AG10803 (cell line): ENCODE data around the gene SELENOI.
"Not testable (repeated sequence)": the region's sequence is repeated elsewhere in the genome, so short reads cannot be mapped to it uniquely, and the experiment has no call there.

Source experiments
- DNase-seq: peaks from one replicate; pipeline ENCODE4 v3.0.0; 2010; ENCODE audit warnings: low read depth
- H3K4me3 ChIP-seq: 2 replicates; pipeline ENCODE4 v1.5.1; 2011; ENCODE audit warnings: mild to moderate bottlenecking, low read length, control low read depth
- CTCF ChIP-seq: conservative IDR thresholded peaks from 2 replicates; pipeline ENCODE4 v1.5.1; 2011; ENCODE audit warnings: mild to moderate bottlenecking, low read length, control low read depth, inconsistent platforms

The SELENOI gene

GRCh38 chr2:26302846-26303245, 43.1 kb upstream of the SELENOI start:
- no peak for TF ChIP-seq CTCF
- no peak overlapping the region for H3K4me3 ChIP-seq
- peak; percentile 14 for DNase-seq

GRCh38 chr2:26305094-26305493, 40.8 kb upstream of the SELENOI start:
- not testable (repeated sequence) for H3K4me3 ChIP-seq, DNase-seq

- TF ChIP-seq CTCF, result no peak
- DNase-seq, result no peak
- no peak overlapping the region for H3K4me3 ChIP-seq
These were observed 40.4 kb upstream of the SELENOI start for GRCh38 chr2:26305540-26305939.

DNA sequence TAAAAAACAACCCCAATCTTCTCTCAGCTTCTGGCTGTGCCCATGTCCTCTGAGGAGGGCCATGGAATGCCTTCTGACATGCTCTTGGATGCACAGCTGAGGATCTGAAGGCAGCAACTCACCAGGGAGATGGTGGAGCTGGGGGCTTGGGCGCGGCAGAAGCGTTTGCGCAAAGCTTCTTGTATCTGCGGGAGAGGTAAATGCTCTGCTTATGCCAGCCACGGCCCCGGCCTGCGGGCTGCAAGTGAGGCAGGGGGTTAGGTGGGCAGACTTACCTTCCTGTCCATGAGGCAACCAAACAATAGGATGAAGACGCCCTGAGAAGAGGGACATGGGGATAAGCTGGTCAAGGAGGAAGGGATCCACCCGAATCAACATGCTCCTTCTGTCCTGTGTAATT, 36.0 kb upstream of the SELENOI start:
- TF ChIP-seq CTCF, result no peak
- no peak for DNase-seq

DNA sequence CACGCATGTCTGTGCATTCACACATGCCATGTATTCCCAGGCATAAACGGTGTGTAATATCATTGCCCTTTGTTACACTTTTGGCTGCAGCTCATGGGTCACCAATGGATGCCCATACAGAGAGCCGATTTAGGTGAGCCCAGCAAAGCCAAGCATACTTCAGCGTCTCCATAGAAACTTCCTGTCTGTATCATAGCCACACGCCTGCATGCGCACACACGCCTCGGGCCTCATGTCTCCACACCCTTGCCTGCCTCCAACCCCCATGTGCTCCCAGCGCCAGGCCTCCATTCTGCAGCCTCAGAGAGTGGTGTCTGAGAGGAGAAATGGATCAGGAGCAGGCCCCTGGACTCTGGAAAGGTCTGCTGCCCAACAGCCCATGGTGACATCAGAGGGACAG, 33.5 kb upstream of the SELENOI start:
- no peak overlapping the region for H3K4me3 ChIP-seq
- no peak for TF ChIP-seq CTCF

More for the DNA sequence above, 36.0 kb upstream of the SELENOI start:
- no peak overlapping the region for H3K4me3 ChIP-seq

GRCh38 chr2:26313446-26313845, 32.5 kb upstream of the SELENOI start:
- TF ChIP-seq CTCF, result no peak
- no peak for DNase-seq
- no peak overlapping the region for H3K4me3 ChIP-seq

More for the DNA sequence above, 33.5 kb upstream of the SELENOI start:
- DNase-seq, result no peak

DNA sequence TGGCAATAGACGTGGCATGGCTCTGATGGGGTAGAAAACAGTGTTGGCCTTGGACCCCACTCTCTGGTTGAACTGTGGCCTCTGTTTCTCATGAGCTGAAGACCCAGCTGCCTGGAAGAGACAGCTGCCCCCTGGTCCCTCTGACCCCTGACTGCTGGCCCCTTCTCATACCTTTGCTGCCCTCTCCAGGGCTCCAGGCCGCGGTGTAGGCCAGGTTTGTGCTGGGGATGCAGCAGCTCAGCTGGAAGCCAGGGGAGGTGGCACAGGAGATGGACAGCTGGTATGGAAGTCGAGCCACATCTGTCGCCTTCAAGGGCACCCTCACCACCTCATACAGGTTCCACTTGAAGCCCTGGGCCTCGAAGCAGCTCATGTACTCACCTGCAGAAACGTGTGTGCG, 31.7 kb upstream of the SELENOI start:
- DNase-seq, result no peak
- no peak for TF ChIP-seq CTCF
- H3K4me3 ChIP-seq, result no peak overlapping the region

DNA sequence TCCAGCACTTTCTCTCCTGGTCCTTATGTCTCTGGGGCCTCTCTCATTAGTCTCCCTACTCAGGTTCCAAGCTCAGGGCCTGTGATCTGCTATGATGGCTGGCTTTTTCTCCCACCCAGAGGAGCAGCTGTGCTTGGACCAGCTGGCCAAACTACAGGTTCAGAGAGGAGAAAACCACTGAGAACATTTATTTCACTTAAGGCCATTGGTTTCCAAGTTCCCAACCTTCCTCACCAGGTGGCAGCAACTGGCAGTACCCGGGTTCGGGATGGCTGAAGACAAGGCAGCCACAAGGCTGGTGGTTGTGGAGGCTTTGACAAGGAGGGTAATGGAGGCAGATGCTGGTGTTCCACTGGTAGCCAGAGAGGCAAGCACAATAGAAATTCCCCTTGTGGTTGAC, 29.9 kb upstream of the SELENOI start:
- H3K4me3 ChIP-seq, result no peak overlapping the region
- peak; percentile 15 for DNase-seq
- TF ChIP-seq CTCF, result peak; percentile 26; the same call in 1 of the 2 replicates
